Uterus (tissue), 2 donors: ENCODE results near the gene NOL3.

Experiments used
- CTCF ChIP-seq, 4 experiments: fragments of 200-600 bp in 2 of 4; fragments of 450-650 bp in 2 of 4; sonication (generic) in 2 of 4; IDR thresholded peaks; one replicate each; pipeline ENCODE4 v1.5.1; 2016 to 2019; ENCODE audit warnings: antibody characterized with exemption in 4 of 4, mild to moderate bottlenecking in 2 of 4, moderate library complexity in 1 of 4
- POLR2A ChIP-seq, 2 donors: fragments of 450-650 bp; IDR thresholded peaks; one replicate each; pipeline ENCODE4 v1.6.1; 2016; ENCODE audit warnings: antibody characterized with exemption in 2 of 2, mild to moderate bottlenecking in 1 of 2, moderate library complexity in 1 of 2

- TF ChIP-seq CTCF (IDR thresholded peaks at IDR 0.05): no peak
- TF ChIP-seq POLR2A (IDR thresholded peaks at IDR 0.05): no peak
These were observed 31.3 kb downstream of the NOL3 start for GRCh38 chr16:67201411-67202345.
